Psoas muscle (tissue), 8 donors: ENCODE results near the gene MBOAT7. TPM values are rescaled to one million over a fixed set of nuclear protein-coding genes. Genes with fewer than 3 reads are reported as not detected.

Source experiments
- ATAC-seq, 4 donors: fragments of 200-7000 bp; cut with Tn5 transposase; one replicate each; pipeline ENCODE4 v1.9.1; 2020; ENCODE audit warnings: moderate library complexity in 3 of 4, mild to moderate bottlenecking in 2 of 4
- DNase-seq, 2 donors: peaks; one replicate each; pipeline ENCODE4 v3.0.0-alpha.2; 2020
- H3K27ac ChIP-seq: fragments of 200-600 bp; one replicate; pipeline ENCODE4 v1.8.0; 2022
- H3K27me3 ChIP-seq, 3 donors: fragments of 200-600 bp in 1 of 3; one replicate each; pipeline versions ENCODE4 v1.6.1 to v1.8.0; 2013 to 2022; ENCODE audit warnings: low read length in 2 of 3, mild to moderate bottlenecking in 2 of 3, moderate library complexity in 1 of 3; ENCODE audit not compliant: insufficient read depth in 3 of 3
- H3K36me3 ChIP-seq, 2 donors: fragments of 200-600 bp in 1 of 2; one replicate each; pipeline versions ENCODE4 v1.6.1 to v1.8.0; 2013 to 2022; ENCODE audit warnings: low read depth in 1 of 2, mild to moderate bottlenecking in 1 of 2, moderate library complexity in 1 of 2; ENCODE audit not compliant: insufficient read depth in 1 of 2
- H3K4me1 ChIP-seq: fragments of 200-600 bp; one replicate; pipeline ENCODE4 v1.8.0; 2022
- H3K4me3 ChIP-seq: fragments of 200-600 bp; one replicate; pipeline ENCODE4 v1.8.0; 2022; ENCODE audit warnings: mild to moderate bottlenecking
- H3K9me3 ChIP-seq: fragments of 200-600 bp; one replicate; pipeline ENCODE4 v1.8.0; 2022
- CTCF ChIP-seq: fragments of 200-600 bp; IDR thresholded peaks from one replicate; pipeline ENCODE4 v1.8.0; 2022; ENCODE audit warnings: antibody characterized with exemption
- WGBS, 3 donors: extraction: QIAGEN DNeasy Blood & Tissue Kit; methylation state at CpG; one replicate each; pipeline versions ENCODE4 v1.1.6 to v1.1.7; 2013; 5-methylcytosine and 5-hydroxymethylcytosine counted together
- intact Hi-C, 2 donors: fragments of 100-400 bp; cut with DNase I; formaldehyde crosslinking; loops; one replicate each; pipeline versions ENCODE4 v1.11.0 to v1.14.2; 2022
- polyA plus RNA-seq, 3 donors: library from polyadenylated mRNA; stranded (reverse); fragments of 200-250 nt; gene quantifications; one replicate each; pipeline ENCODE4 v1.2.3, GENCODE V29; 2013
- total RNA-seq, 4 donors: library from RNA; stranded (reverse); fragmentation: NEBNext Ultra II Directional in 2 of 4; extraction: Animal tissue kit (Norgen Biotek cat#: 25700) in 2 of 4; gene quantifications; one replicate each; pipeline versions ENCODE4 v1.2.1 to v1.2.4, GENCODE V29; 2021 to 2023
- donor health status: healthy with polysubstance abuse.
- donor health status: DM: no; HTN: no; CAD: no; lungs with moderate emphysema.
- donor health status: Bipolar disorder and iron deficiency.
- donor health status: healthy.
- donor health status: DM: yes; HTN: yes; CAD: no.
- donor health status: DM: no; HTN: no; CAD: no.
- donor health status: DM: no; HTN: no; CAD: no.
- donor health status: DM: yes; HTN: yes; CAD: no.

Gene MBOAT7
- total and polyA plus RNA-seq, 7 donors, result 6.2 to 17.8 (median 10.1) TPM

DNA sequence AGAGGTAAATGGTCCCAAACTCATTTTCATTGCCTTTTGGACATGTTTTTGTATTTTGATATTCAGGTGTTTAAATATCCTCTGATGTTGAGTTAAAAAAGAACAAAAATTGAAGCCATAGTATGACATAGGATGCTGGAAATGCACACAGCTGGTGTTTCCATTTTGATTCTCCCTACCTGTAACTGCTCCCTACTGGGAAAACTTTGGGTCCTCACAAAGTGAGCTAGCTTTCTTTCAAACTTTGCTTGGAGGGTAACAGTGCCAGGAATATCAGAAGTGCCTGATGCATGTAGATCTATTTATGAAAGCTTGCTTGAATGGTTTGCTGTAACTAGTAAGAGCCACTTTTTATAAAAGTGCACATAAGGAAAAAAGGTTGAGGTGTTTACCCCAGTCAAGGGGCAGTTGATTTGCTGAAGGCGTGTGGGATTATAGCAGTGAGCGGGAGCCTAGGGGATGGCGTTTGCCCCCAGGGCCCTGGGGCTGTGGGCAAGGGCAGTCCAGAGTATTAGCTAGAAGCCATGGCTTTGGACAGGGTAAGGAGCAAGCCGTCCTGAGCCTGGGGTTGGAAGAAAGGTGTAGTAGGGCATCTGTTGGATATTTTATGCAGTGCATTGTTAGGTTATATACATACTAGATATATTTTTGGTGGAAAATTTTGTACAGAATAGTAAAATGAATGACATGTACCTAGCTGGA, 15.5 kb upstream of the MBOAT7 start:
- Histone ChIP-seq H3K4me3 (peak overlapping the region; percentile 80), H3K4me1 (peaks cover 80% of the 10 kb centered on the region), H3K36me3 (peaks cover 24 to 76% of the 10 kb centered on the region in 2 donors), H3K27ac (peak overlapping the region; percentile 2), H3K27me3 (no peaks in the 10 kb centered on the region), H3K9me3 (no peaks in the 10 kb centered on the region)
- ATAC-seq (no peak), DNase-seq (no peak)
- WGBS, 3 donors, result 72 to 80% (median 74%) methylated on average over 4 of the region's 4 CpGs
- no peak for TF ChIP-seq CTCF
- intact Hi-C loops, result no loop called here

- intact Hi-C loops, result no loop called here
- peak overlapping the region; percentile 86 for H3K27ac ChIP-seq
- WGBS, 3 donors, result 35 to 40% (median 38%) methylated on average over 9 of the region's 9 CpGs
- ATAC-seq, result peak in 1 of 4 donors; percentile 24
- peaks cover 64% of the 10 kb centered on the region for H3K4me1 ChIP-seq
- H3K4me3 ChIP-seq, result peak overlapping the region; percentile 80
- TF ChIP-seq CTCF, result no peak
- H3K9me3 ChIP-seq, result no peaks in the 10 kb centered on the region
- H3K27me3 ChIP-seq, result no peaks in the 10 kb centered on the region
- H3K36me3 ChIP-seq, result peaks cover 24 to 71% of the 10 kb centered on the region in 2 donors
- DNase-seq, result no peak
Measured at GRCh38 chr19:54203151-54203611, 13.8 kb upstream of the MBOAT7 start.

DNA sequence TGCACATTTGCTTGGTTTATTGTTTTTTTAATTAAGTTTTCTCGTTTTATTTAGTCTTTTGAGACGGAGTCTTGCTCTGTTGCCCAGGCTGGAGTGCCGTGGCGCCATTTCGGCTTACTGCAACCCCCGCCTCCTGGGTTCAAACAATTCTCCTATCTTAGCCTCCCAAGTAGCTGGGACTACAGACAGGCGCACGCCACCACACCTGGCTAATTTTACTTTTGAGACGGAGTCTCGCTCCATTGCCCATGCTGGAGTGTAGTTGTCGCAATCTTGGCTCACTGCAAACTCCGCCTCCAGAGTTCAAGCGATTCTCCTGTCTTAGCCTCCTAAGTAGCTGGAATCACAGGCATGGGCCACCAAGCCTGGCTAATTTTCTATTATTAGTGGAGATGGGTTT, 12.6 kb upstream of the MBOAT7 start:
- peaks cover 14 to 62% of the 10 kb centered on the region in 2 donors for H3K36me3 ChIP-seq
- peak overlapping the region; percentile 80 for H3K4me3 ChIP-seq
- intact Hi-C loops, result no loop called here
- no peak for ATAC-seq
- H3K4me1 ChIP-seq, result peaks cover 52% of the 10 kb centered on the region
- H3K9me3 ChIP-seq, result no peaks in the 10 kb centered on the region
- DNase-seq, result no peak
- H3K27me3 ChIP-seq, result no peaks in the 10 kb centered on the region
- peak overlapping the region; percentile 86 for H3K27ac ChIP-seq
- 63 to 80% (median 74%) methylated on average over 13 of the region's 13 CpGs for WGBS, 3 donors
- no peak for TF ChIP-seq CTCF

DNA sequence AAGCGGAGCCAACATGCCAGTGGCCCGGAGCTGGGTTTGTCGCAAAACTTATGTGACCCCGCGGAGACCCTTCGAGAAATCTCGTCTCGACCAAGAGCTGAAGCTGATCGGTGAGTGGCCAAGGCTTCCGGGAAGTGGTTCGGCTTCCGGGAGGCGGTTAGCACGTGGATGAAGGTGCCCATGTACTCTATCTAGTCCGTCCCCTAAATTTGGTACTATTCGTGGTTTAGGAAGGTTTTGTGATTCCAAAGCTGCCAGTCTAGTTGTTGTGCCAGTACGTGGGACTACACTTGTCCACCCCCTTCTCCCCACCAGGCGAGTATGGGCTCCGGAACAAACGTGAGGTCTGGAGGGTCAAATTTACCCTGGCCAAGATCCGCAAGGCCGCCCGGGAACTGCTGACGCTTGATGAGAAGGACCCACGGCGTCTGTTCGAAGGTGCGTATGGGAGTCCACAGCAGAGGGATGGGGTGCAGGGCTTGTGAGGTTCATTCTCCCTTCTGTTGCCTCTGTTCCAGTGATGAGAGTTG, 11.9 kb upstream of the MBOAT7 start:
- intact Hi-C loops, result no loop called here
- no peaks in the 10 kb centered on the region for H3K9me3 ChIP-seq
- peak in 1 of 4 donors; percentile 6 for ATAC-seq
- WGBS, 3 donors, result 2 to 4% (median 3%) methylated on average over 27 to 28 of the region's 28 CpGs
- TF ChIP-seq CTCF, result no peak
- peaks cover 46% of the 10 kb centered on the region for H3K4me1 ChIP-seq
- H3K4me3 ChIP-seq, result peak overlapping the region; percentile 80
- H3K27me3 ChIP-seq, result no peaks in the 10 kb centered on the region
- peaks cover 12 to 55% of the 10 kb centered on the region in 2 donors for H3K36me3 ChIP-seq
- DNase-seq, result peak in 1 of 2 donors; percentile 28
- H3K27ac ChIP-seq, result peak overlapping the region; percentile 86
